ENCODE data around the gene DEPDC7. TPM values are rescaled to one million over a fixed set of nuclear protein-coding genes. Genes with fewer than 3 reads are reported as not detected.

DEPDC7 gene
- total and polyA plus RNA-seq, 2 of the 8 experiments (the other 6 are each of a cell fraction or from before 2014, with no cell fraction given): 3.1 to 7.6 TPM

GRCh38 chr11:33018840-33019239 lies 3.2 kb downstream of the DEPDC7 start:
- Histone ChIP-seq H3K4me3 (ENCODE audit: extremely low read depth in 1 of 4, insufficient read depth in 2 of 4, low read depth in 3 of 4, low read length in 4 of 4) (no peak overlapping the region), H3K36me3 (ENCODE audit: control insufficient read depth in 2 of 4, insufficient read depth in 4 of 4, low read length in 3 of 4) (no peaks in the 10 kb centered on the region), H3K4ac (replicated peaks; ENCODE audit: insufficient read length, low read depth, low read length) (no peak overlapping the region), H3K9me3 (ENCODE audit: insufficient read depth in 2 of 2, low read depth in 1 of 2, low read length in 1 of 2) (no peaks in the 10 kb centered on the region), H2BK12ac (ENCODE audit: low read depth, low read length) (no peak overlapping the region), H3K4me1 (replicated peaks in 1 of 4; ENCODE audit: control insufficient read depth in 3 of 4, insufficient read depth in 4 of 4, low read length in 3 of 4) (peaks cover 3 to 6% (median 3%) of the 10 kb centered on the region in 4 experiments; a peak in 6 of 7 replicates), H3K4me2 (ENCODE audit: insufficient read depth in 1 of 2, low read depth in 2 of 2, low read length in 2 of 2) (no peak overlapping the region), H2AFZ (ENCODE audit: low read length) (no peak overlapping the region), H3K23me2 (ENCODE audit: low read depth, low read length) (peaks cover 5% of the 10 kb centered on the region), H3K23ac (ENCODE audit: insufficient read length) (no peak overlapping the region), H4K5ac (ENCODE audit: insufficient read length, low read depth, low read length) (no peak overlapping the region), H2BK20ac (ENCODE audit: low read length) (no peak overlapping the region), H3K79me2 (ENCODE audit: control insufficient read depth in 1 of 2, insufficient read depth in 2 of 2, low read length in 2 of 2) (no peaks in the 10 kb centered on the region), H4K8ac (ENCODE audit: extremely low read depth, insufficient read depth, low read length) (no peak overlapping the region), H2BK120ac (replicated peaks; ENCODE audit: low read depth, low read length) (no peak overlapping the region), H3K14ac (ENCODE audit: insufficient read length) (no peak overlapping the region), H4K91ac (replicated peaks; ENCODE audit: insufficient read length, low read length) (peak overlapping the region; percentile 80), H3K79me1 (ENCODE audit: low read depth, low read length) (no peaks in the 10 kb centered on the region), H3K27me3 (replicated peaks in 1 of 4; ENCODE audit: control insufficient read depth in 3 of 4, extremely low read depth in 1 of 4, insufficient read depth in 3 of 4, low read length in 3 of 4) (peaks cover 0 to 12% (median 5%) of the 10 kb centered on the region in 4 experiments; a peak in 4 of 7 replicates), H2AK5ac (ENCODE audit: low read depth, low read length) (no peak overlapping the region), H3K18ac (ENCODE audit: extremely low read depth, low read length) (no peak overlapping the region), H2BK5ac (ENCODE audit: low read depth, low read length) (no peak overlapping the region), H4K20me1 (replicated peaks in 1 of 2; ENCODE audit: control insufficient read depth in 1 of 2, insufficient read depth in 2 of 2, low read length in 2 of 2) (no peaks in the 10 kb centered on the region), H3K27ac (ENCODE audit: low read depth, low read length) (no peak overlapping the region), H3K56ac (replicated peaks; ENCODE audit: insufficient read length, low read depth, low read length) (no peak overlapping the region), H2BK15ac (ENCODE audit: low read length) (no peak overlapping the region), H3K9ac (replicated peaks in 1 of 4; ENCODE audit: extremely low read depth in 1 of 4, low read depth in 3 of 4, low read length in 3 of 4) (peak overlapping the region in 1 of 4 experiments; percentile 28; a peak in 1 of 7 replicates)
- ChIA-PET POLR2A (ENCODE audit: partially characterized antibody) (no interaction called here), CTCF (ENCODE audit: partially characterized antibody) (interaction anchor here (0.7 to 1.8 kb wide), 2 partner anchors 9 to 51 kb away, joined by 3 to 4 read pairs; no protein-coding TSS in a partner anchor)
- TF ChIP-seq TAF7 (optimal IDR thresholded peaks at IDR 0.05; ENCODE audit: borderline replicate concordance, low read depth, low read length): no peak
- no peak for TF ChIP-seq RAD21 (IDR thresholded peaks at IDR 0.05 in 1 of 2, conservative IDR thresholded peaks at IDR 0.05 in 1 of 2; ENCODE audit: low read depth in 2 of 2, low read length in 2 of 2)
- 93% methylated on average over 6 of the region's 6 CpGs; no CpG with 5 or more reads in 1 of the 2 experiments for WGBS, 2 experiments (ENCODE audit: extremely low coverage in 1 of 2, insufficient coverage in 1 of 2, insufficient read length in 1 of 2, insufficient replicate concordance in 2 of 2, low coverage in 1 of 2, low lambda C conversion rate in 2 of 2, missing lambda C conversion rate in 1 of 2)
- FAIRE-seq (no peak), DNase-seq (ENCODE audit: low read depth in 1 of 2, low spot score in 2 of 2) (no peak)

All from H1 (cell line).